HG02798 (cell line): Measurements from ENCODE around the gene KIZ.

Experiments used
- ATAC-seq: cut with Tn5 transposase; IDR thresholded peaks from one replicate; pipeline ENCODE4 v1.9.1; 2021; ENCODE audit warnings: mild to moderate bottlenecking; ENCODE audit not compliant: unreplicated experiment, poor library complexity

Gene KIZ

DNA sequence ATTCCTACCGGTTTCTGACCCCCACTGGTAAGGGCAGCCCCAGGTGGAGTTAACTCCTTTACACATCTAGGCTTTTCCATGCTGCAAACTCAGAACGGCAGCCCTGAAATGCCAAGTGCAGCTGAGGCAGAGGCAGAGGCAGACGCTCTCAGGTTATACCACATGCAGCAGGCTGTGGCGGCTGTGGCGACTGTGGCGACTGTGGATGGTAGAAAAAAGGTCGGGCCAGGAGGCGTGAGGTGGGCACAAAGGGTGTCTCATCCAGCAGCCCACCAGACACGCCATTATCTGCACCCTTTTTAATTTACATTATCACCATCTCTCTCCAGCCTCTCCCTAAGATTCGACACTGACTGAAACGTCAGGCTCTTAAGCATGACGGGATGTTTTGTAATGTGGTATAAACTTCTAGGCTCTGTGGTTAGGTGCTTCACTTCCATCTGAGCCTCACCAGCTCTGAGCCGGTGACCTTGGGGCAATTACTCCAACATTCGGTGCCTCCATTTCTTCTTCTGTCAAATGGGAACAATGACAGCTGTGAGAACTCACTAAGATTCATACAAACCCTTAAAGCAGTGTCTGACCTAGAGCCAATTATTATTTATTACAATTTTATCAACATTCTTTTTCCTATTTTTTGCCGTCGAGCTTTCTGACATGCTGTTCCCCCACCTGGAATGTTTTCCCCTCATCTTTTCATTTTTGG is 8.2 kb downstream of the KIZ start:
- ATAC-seq, result no peak

DNA sequence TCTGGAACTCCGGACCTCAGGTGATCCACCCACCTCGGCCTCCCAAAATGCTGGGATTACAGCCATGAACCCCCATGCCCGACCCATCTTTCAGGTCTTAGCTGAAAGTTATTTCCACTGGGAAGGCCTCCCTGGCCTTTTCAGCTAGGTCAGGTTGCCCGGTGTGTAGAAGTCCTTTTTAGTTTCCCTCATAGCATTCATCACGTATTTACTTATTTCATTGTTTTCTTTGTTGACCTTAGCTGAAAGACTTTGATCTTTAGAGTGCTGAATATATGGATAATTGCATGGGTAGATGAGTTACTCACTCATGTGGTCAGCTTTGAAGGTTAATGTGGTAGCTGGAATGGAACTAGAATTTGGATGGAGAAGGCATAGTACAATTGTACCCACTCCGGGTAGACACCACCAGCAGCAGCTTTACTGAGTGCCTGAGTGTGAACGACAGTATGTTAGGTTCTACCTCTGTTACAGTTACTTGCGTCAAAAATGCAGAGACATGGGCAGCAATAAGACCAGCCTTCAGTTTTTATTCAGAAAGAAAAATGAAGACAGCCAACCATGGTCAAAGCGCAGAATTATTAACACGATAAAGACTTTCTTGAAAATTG is 9.1 kb downstream of the KIZ start:
- ATAC-seq, result no peak

DNA sequence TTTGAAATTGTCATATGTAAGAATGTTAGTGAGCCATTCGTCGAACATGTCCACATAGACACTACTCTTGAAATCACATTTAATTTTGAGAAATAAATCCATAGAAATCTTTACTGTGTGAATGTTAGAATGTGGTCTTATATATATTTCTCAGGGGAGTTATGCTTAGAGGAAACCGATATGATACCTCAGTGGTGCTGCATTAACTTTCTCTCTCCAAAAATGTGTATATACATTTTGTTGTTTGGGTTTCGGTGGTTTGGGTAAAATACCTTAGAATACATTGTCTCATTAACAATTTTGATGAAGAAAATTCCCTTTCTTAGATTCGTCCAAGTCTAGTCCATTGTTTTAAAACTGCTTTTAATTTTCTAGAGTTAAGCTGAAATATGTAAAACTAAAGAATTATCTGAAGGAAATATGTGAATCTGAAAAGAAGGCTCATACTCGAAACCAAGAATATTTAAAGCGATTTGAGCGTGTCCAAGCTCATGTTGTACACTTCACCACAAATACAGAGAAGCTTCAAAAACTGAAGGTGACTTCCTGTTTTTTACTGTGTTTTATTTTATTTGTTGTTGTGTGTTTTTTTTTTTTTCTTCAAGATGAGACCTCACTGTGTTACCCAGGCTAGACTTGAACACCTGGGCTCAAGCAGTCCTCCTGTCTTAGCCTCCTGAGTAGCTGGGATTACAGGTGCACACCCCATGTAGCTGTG is 10.3 kb downstream of the KIZ start:
- no peak for ATAC-seq

DNA sequence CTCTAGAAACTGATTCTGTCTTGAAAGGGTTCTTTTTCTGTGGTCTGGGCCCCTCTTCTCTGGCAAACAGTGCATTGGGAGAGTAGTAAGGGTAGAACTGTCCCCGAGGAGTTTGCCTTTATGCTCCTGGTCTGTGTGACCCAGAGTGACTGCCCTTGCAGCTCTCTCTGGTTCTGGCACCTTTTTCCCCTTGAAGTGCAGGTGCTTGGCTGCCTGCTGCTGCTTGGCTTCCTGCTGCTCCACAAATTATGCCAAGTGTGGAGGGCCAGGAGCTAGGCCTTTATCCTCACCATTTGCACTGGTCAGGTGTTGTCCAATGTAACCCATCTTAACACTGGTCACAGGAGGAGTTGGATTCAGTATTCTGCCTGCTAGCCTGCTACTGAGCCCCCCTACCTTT is 11.2 kb downstream of the KIZ start:
- ATAC-seq, result no peak

- ATAC-seq, result no peak
These were observed 14.1 kb downstream of the KIZ start for GRCh38 chr20:21139881-21140566.

GRCh38 chr20:21141825-21142224 is 15.9 kb downstream of the KIZ start:
- no peak for ATAC-seq

GRCh38 chr20:21143194-21143890 is 17.5 kb downstream of the KIZ start:
- no peak for ATAC-seq

DNA sequence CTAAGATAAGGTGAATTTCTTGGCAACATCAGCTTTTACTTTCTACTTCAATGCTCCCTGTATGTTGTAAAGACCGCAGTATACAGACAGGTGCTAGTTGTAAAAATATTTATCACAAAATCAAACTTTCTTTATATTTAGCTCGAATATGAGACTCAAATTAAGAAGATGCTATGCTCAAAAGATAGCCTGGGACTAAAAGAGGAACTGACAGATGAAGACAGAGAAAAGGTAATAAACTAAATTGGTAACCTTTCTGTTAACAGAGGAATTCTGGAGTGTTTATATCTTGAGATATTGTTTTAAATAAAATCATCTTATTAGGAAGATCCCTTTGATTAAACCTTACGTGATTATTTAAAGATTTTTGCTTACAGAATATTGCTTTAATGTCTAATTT is 19.5 kb downstream of the KIZ start:
- no peak for ATAC-seq

DNA sequence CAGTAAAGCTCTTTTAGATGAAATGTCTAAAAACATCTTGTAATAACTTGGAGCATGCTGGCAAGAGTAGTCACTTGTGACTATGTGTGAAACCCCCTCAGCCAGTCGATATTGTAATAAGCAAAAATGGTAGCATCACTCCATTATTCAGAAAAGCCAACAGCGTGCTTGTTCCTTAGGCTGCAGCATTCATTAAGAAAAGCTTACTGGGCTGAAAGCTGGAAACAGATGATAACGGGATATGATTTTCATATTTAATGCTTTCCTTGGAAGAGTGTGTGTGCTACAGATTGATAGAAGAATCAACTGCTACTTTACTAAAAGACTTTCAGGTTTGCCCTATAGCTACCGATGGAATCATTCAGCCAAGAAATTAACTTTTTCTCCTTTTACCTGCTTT is 20.3 kb downstream of the KIZ start:
- ATAC-seq, result no peak

GRCh38 chr20:21147593-21147992 is 21.7 kb downstream of the KIZ start:
- no peak for ATAC-seq

- ATAC-seq, result no peak
These were observed 23.5 kb downstream of the KIZ start for GRCh38 chr20:21149344-21149743.

GRCh38 chr20:21151791-21152190 is 25.9 kb downstream of the KIZ start:
- ATAC-seq, result no peak

- ATAC-seq, result no peak
These were observed 28.8 kb downstream of the KIZ start for GRCh38 chr20:21154692-21155091.

DNA sequence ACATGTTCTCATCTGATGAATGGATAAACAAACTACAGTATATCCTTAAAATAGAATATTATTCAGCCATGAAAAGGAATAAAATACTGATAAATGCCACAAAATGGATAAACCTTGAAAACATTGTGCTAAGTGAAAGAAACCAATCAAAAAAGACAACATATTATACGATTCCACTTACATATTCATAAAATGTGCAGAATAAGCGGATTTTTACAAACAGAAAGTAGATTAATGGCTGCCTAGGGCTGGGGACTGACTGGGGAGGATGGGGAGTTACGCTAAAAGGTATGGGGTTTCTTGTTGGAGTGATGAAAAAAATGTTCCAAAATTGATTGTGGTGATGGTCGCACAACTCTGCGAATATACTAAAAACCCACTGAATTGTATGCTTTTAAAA is 29.4 kb downstream of the KIZ start:
- ATAC-seq, result no peak

DNA sequence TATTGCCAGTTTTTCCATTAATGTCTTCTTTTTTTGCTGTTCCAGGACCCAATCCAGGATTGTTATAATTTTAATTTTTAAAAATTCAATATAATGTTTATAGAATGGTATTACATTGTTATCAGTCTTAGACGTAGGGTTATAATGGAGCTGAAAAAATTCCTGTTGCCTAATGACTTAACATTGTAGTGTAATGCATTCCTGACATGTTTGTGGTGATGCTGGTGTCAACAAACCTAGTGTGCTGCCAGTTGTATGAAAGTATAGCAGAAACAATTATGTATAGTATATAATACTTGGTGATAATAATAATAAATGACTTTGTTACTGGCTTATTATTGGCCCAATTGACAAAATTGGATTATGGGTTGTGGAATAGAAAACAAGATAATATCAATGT is 30.4 kb downstream of the KIZ start:
- no peak for ATAC-seq

DNA sequence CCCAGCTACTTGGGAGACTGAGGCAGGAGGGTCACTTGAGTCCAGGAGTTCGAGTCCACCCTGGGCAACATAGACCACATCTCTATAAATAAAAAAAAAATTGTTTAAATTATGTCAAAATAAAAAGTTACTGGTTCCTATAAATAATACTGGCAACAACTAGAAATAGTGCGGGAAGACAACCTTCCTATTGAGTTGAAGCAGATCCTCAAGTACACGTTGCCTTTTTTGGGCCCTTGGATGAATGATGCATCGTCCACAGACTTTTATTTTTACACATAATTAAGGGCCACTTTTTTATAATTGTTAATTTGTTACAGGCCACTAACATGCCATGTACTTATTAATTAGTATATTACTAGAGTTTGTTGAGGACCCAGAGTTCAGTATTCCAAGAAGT is 31.1 kb downstream of the KIZ start:
- no peak for ATAC-seq

GRCh38 chr20:21159658-21160380 is 33.9 kb downstream of the KIZ start:
- ATAC-seq, result no peak

GRCh38 chr20:21161926-21162325 is 36.0 kb downstream of the KIZ start:
- no peak for ATAC-seq

DNA sequence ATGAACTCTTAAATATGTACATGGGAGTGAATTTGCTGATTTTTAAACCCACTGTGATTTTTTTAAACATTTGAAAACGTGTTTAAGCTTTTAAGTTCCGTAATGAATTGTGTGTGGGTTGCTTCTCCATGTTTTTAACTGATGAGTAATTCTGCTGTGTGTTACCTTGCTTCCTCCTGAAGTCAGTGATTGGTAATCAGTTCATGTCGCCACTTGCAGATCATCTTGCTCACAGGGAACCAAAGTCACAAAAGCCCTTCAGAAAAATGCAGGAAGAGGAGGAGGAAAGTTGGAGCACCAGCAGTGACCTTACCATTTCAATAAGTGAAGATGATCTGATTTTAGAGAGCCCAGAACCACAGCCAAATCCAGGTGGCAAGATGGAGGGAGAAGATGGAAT is 36.7 kb downstream of the KIZ start:
- ATAC-seq, result no peak

DNA sequence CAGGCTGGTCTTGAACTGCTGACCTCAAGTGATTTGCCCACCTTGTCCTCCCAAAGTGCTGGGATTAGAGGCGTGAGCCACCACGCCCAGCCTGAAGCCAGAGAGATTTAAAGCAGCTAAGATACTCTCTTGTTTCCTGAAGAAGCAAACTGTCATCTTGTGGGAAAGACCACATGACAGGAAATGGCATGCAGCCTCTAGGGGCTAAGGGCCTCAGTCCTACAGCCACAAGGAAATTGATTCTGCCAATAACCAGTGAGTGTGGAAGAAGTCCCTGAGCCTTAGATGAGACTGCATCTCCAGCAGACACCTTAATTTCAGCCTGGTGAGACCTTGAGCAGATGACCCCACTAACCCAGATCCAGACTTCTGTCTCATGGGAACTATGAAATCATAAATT is 40.9 kb downstream of the KIZ start:
- ATAC-seq, result no peak
